Measurements from ENCODE around the gene B3GNT7. TPM values are rescaled to one million over a fixed set of nuclear protein-coding genes. Genes with fewer than 3 reads are reported as not detected.
A peak's percentile ranks its signal among the peaks of the same experiment; 100 is the strongest.
"Not testable (repeated sequence)": the region's sequence is repeated elsewhere in the genome, so short reads cannot be mapped to it uniquely, and the experiment has no call there.

B3GNT7 gene
- total RNA-seq, 1 experiment from 2014 or later = 0.14 TPM

- in situ Hi-C loops (cut with HindIII; ENCODE audit: low sequenced_read_pairs) = no loop called here
Observed at GRCh38 chr2:231397011-231397927, 1.8 kb downstream of the B3GNT7 start.

GRCh38 chr2:231397928-231398294, 2.4 kb downstream of the B3GNT7 start:
- no peak for DNase-seq (ENCODE audit: low spot score)
- in situ Hi-C loops (cut with HindIII; ENCODE audit: low sequenced_read_pairs) = no loop called here

More at GRCh38 chr2:231397011-231397927, 1.8 kb downstream of the B3GNT7 start:
- no peak for DNase-seq (ENCODE audit: low spot score)

GRCh38 chr2:231398585-231398984, 3.1 kb downstream of the B3GNT7 start:
- DNase-seq (ENCODE audit: low spot score) = no peak
- in situ Hi-C loops (cut with HindIII; ENCODE audit: low sequenced_read_pairs) = no loop called here

GRCh38 chr2:231399046-231399852, 3.7 kb downstream of the B3GNT7 start:
- in situ Hi-C loops (cut with HindIII; ENCODE audit: low sequenced_read_pairs) = no loop called here
- DNase-seq (ENCODE audit: low spot score) = no peak

DNA sequence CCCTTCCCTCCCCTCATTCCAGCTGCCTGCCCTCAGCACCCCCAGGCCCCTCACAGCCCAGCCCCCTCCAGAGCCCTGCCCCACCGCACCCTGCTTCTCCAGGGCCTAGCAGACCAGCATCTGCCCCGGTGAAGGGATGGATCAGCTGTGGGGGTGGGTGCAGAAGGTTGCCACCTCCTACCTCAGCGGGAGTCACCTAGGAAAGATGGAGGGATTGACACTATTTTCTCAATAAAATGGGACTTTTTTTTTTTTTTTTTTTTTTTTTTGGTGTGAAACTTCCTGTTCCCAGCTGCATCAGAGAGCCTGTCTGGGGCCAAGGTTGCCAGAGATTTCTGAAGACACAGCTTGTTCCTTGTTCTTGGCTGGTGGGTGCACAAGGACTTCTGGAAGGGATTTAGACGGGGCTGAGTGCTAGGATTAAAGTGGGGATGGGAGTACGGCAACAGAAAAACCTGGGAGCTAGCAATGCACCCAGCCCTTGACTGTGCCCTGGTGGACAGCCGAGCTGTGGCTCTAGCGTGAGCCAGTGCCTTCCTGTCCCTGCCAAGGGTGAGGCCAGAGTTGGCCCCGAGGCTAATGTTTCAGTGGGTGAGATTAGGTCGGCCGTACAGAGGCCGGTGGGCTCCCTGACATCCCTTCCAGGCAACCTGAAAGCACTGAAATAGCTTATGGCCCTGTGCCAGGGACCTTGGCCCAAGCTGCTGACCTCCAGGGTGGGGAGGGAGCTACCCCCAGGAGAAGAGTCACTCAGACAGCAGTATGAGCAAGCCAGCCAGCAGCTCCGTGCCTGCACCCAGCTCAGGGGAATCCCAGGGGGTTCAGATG, 4.6 kb downstream of the B3GNT7 start:
- in situ Hi-C loops (cut with HindIII; ENCODE audit: low sequenced_read_pairs) = no loop called here

DNA sequence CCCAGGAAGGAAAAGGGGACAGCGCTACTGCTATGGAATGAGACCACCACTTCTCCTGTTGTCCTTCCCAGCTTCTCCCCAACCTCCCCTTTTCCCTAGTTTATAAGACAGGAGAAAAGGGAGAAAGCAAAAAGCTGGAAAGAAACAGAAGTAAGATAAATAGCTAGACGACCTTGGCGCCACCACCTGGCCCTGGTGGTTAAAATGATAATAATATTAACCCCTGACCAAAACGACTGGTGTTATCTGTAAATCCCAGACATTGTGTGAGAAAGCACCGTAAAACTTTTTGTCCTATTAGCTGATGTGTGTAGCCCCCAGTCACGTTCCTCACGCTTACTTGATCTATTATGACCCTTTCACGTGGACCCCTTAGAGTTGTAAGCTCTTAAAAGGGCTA, 5.2 kb downstream of the B3GNT7 start:
- in situ Hi-C loops (cut with HindIII; ENCODE audit: low sequenced_read_pairs) = not testable (repeated sequence)

More for the DNA sequence above, 4.6 kb downstream of the B3GNT7 start:
- DNase-seq (ENCODE audit: low spot score) = peak; percentile 26

GRCh38 chr2:231401101-231401500, 5.6 kb downstream of the B3GNT7 start:
- in situ Hi-C loops (cut with HindIII; ENCODE audit: low sequenced_read_pairs); DNase-seq (ENCODE audit: low spot score): not testable (repeated sequence)

More for the DNA sequence above, 5.2 kb downstream of the B3GNT7 start:
- DNase-seq (ENCODE audit: low spot score) = not testable (repeated sequence)

- in situ Hi-C loops (cut with HindIII; ENCODE audit: low sequenced_read_pairs); DNase-seq (ENCODE audit: low spot score): not testable (repeated sequence)
Observed at GRCh38 chr2:231403421-231404182, 8.1 kb downstream of the B3GNT7 start.

DNA sequence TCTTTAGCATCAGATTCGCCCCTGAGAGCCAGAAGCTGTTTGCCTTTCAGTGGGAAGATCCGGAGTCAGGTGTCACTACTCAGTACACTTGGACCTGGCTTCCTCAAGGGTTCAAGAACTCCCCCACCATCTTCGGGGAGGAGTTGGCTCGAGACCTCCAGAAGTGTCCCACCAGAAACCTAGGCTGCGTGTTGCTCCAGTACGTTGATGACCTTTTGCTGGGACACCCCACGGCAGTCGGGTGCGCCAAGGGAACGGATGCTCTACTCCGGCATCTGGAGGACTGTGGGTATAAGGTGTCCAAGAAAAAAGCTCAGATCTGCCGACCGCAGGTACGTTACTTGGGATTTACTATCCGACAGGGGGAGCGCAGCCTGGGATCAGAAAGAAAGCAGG, 8.7 kb downstream of the B3GNT7 start:
- DNase-seq (ENCODE audit: low spot score); in situ Hi-C loops (cut with HindIII; ENCODE audit: low sequenced_read_pairs): not testable (repeated sequence)

DNA sequence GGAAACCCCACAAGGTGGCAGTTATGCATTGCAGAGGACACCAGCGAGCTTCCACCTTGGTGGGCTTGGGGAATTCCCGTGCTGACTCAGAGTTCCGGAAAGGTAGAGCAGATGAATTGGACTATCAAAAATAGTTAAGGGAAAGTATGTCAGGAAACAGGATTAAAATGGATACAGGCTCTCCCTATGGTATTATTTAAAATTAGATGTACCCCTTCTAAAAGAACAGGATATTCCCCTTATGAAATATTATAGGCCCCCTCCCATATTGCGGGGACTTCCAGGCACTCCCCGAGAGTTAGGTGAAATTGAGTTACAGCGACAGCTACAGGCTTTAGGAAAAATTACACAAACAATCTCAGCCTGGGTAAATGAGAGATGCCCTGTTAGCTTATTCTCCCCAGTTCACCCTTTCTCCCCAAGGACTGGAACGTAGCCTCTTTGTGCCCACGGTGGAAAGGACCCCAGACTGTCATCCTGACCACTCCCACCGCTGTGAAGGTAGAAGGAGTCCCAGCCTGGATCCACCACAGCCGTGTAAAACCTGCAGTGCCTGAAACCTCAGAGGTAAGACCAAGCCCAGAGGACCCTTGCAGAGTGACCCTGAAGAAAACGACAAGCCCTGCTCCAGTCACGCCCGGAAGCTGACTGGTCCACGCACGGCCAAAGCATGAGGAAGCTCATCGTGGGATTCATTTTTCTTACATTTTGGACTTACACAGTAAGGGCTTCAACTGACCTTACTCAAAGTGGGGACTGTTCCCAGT, 10.3 kb downstream of the B3GNT7 start:
- DNase-seq (ENCODE audit: low spot score); in situ Hi-C loops (cut with HindIII; ENCODE audit: low sequenced_read_pairs): not testable (repeated sequence)

- DNase-seq (ENCODE audit: low spot score); in situ Hi-C loops (cut with HindIII; ENCODE audit: low sequenced_read_pairs): not testable (repeated sequence)
Observed at GRCh38 chr2:231407686-231408085, 12.2 kb downstream of the B3GNT7 start.

- in situ Hi-C loops (cut with HindIII; ENCODE audit: low sequenced_read_pairs); DNase-seq (ENCODE audit: low spot score): not testable (repeated sequence)
Observed at GRCh38 chr2:231408304-231408703, 12.8 kb downstream of the B3GNT7 start.

DNA sequence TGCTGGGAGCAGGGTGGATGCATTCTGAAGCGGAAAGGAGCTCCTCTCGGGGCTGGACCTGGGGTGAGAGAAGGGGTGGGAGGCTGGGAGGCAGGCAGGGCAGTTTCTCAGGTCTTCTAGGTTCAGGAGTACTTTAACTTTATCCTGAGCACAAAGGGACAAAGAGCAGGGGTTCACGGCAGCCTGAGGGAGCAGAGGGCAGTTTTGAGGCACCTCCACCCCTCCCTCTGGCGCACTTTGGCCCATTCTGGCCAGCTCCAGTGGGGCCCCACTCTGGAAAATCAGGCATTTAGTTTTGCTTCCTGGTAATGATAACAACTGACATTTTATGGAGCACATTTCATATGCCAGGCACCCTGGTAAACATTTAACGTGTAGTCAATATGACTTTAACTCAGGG, 14.3 kb downstream of the B3GNT7 start:
- in situ Hi-C loops (cut with HindIII; ENCODE audit: low sequenced_read_pairs) = no loop called here
- DNase-seq (ENCODE audit: low spot score) = no peak

DNA sequence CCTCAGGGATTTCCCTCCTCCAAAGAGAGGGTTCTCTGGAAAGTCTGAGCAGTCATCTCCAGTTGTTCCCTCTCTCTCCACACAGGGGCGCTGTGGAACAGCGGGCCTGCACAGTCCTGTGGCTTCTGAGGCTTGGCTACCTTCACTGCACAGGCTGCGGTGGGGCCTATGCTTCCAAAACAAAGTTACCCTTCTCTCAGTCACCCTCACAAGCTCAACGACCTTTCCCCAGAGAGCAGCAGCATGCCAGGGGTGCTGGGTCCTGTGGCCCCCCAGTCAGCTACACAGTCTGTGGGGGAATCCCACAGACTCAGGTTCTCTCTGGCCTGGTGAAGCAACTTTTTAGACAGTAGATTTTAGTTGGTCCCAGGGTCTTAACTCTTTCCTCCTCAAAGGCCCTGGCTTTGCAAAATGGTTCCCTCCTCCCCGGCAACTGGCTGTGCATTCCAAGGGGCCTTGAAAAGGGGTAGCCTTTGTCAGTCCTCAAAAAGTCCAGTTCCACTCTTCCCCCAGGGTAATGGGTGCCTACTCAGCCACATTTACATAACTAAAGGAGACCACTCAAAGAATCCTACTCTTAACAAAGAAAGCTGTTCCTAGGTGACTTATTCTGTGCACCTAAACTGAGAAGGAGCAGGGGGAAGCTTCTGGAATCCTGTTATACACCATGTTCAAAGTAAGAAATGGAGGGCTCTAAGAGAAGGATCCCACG, 14.9 kb downstream of the B3GNT7 start:
- in situ Hi-C loops (cut with HindIII; ENCODE audit: low sequenced_read_pairs) = no loop called here
- no peak for DNase-seq (ENCODE audit: low spot score)

DNA sequence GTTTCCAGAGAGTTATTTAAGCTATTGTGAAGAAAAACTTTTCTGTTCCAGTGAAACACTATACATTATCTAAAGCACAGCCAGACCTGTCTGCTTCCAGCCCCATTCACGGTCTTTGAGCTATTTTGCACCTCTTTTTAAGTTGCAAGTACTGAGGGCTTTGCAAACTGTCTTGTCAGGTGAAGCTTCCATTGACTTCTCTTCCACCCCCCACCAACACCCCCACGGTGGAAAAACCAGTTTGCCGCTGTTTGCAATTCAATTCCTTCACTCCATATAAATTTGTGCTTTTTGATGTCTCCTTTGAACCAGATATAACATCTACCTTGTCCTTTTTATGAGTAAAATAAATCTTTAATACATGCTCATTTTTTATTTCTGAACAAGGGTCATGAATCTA, 15.7 kb downstream of the B3GNT7 start:
- in situ Hi-C loops (cut with HindIII; ENCODE audit: low sequenced_read_pairs) = no loop called here
- DNase-seq (ENCODE audit: low spot score) = peak; percentile 17

- in situ Hi-C loops (cut with HindIII; ENCODE audit: low sequenced_read_pairs) = no loop called here
- peak; percentile 82 for DNase-seq (ENCODE audit: low spot score)
Observed at GRCh38 chr2:231411831-231412617, 16.5 kb downstream of the B3GNT7 start.

DNA sequence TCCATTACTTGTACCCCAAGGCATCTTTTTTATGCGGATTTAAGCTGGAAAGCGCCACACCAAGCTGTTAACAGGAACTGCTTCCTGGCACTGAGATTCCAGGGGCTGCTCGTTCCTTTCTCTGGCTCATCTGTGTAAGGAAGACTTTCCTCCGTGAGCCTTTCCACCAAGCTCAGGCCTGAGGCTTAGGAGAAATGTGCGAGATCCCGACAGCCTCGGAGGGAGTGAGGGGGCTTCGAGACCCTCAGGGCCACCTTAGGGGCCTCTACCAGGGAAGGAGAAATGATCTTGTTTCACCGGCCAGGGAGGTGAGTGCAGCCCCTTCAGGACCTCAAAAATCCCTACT, 17.1 kb downstream of the B3GNT7 start:
- no peak for DNase-seq (ENCODE audit: low spot score)
- in situ Hi-C loops (cut with HindIII; ENCODE audit: low sequenced_read_pairs) = no loop called here
